HepG2 (cell line): ENCODE data around the gene RBBP5. TPM values are rescaled to one million over a fixed set of nuclear protein-coding genes. Genes with fewer than 3 reads are reported as not detected.

ENCODE experiments used
- CHD2 ChIP-seq: IDR thresholded peaks from 2 replicates; pipeline ENCODE4 v1.6.1; 2011; ENCODE audit warnings: low read depth, low read length, improper control_type of control experiment
- ETV6 ChIP-seq: sonication (generic); formaldehyde crosslinking; conservative IDR thresholded peaks from 2 replicates; pipeline ENCODE4 v1.4.0; 2020; ENCODE audit warnings: missing genetic modification reagents
- FOSL2 ChIP-seq: sonication (generic); formaldehyde crosslinking; IDR thresholded peaks from 2 replicates; pipeline ENCODE4 v1.4.0; 2020; ENCODE audit warnings: missing genetic modification reagents
- GPN1 ChIP-seq: sonication (generic); formaldehyde crosslinking; IDR thresholded peaks from 2 replicates; pipeline ENCODE4 v1.5.1; 2020; ENCODE audit warnings: missing genetic modification reagents, borderline replicate concordance
- MTA1 ChIP-seq: sonication (generic); formaldehyde crosslinking; IDR thresholded peaks from 2 replicates; pipeline ENCODE4 v1.4.0; 2020; ENCODE audit warnings: missing genetic modification reagents, mild to moderate bottlenecking, borderline replicate concordance
- SATB2 ChIP-seq: sonication (generic); formaldehyde crosslinking; IDR thresholded peaks from 2 replicates; pipeline ENCODE4 v1.5.0; 2020; ENCODE audit warnings: missing genetic modification reagents
- SPEN ChIP-seq: sonication (generic); formaldehyde crosslinking; IDR thresholded peaks from 2 replicates; pipeline ENCODE4 v1.5.1; 2020; ENCODE audit warnings: low read depth, mild to moderate bottlenecking, missing genetic modification reagents
- TBP ChIP-seq: sonication (generic); formaldehyde crosslinking; IDR thresholded peaks from 2 replicates; pipeline ENCODE4 v1.5.0; 2020; ENCODE audit warnings: missing genetic modification reagents
- TOPORS ChIP-seq: sonication (generic); formaldehyde crosslinking; IDR thresholded peaks from 2 replicates; pipeline ENCODE4 v1.8.0; 2023; ENCODE audit warnings: mild to moderate bottlenecking, missing genetic modification reagents
- ZKSCAN8 ChIP-seq: IDR thresholded peaks from 2 replicates; pipeline ENCODE4 v1.6.1; 2016; ENCODE audit warnings: borderline replicate concordance, missing genetic modification reagents, missing compliant biosample characterization
- ZNF3 ChIP-seq: IDR thresholded peaks from 2 replicates; pipeline ENCODE4 v1.7.0; 2017; ENCODE audit warnings: inconsistent platforms
- ZNF30 ChIP-seq: sonication (generic); formaldehyde crosslinking; IDR thresholded peaks from 2 replicates; pipeline ENCODE4 v1.5.0; 2020; ENCODE audit warnings: mild to moderate bottlenecking, missing genetic modification reagents
- ZNF589 ChIP-seq: sonication (generic); formaldehyde crosslinking; conservative IDR thresholded peaks from 2 replicates; pipeline ENCODE4 v1.8.0; 2022; ENCODE audit warnings: mild to moderate bottlenecking, moderate library complexity, missing genetic modification reagents
- ZNF615 ChIP-seq: sonication (generic); formaldehyde crosslinking; IDR thresholded peaks from 2 replicates; pipeline ENCODE4 v1.5.0; 2020; ENCODE audit warnings: mild to moderate bottlenecking, missing genetic modification reagents, borderline replicate concordance
- ZNF878 ChIP-seq: sonication (generic); formaldehyde crosslinking; IDR thresholded peaks from 2 replicates; pipeline ENCODE4 v1.8.1; 2023; ENCODE audit warnings: mild to moderate bottlenecking, missing genetic modification reagents, moderate library complexity
- polyA plus RNA-seq, 8 experiments: library from polyadenylated mRNA; depleted of rRNA in 3 of 8; stranded (reverse) in 7 of 8; unstranded in 1 of 8; fragments of >200 nt; fragmentation: Illumina TruSeq in 4 of 8; extraction: Trizol in 4 of 8; gene quantifications; 2 replicates each; pipeline versions ENCODE4 v1.2.1 to v1.2.3, GENCODE V29; 2011 to 2016; ENCODE audit warnings: low read depth in 4 of 8, missing spikeins in 1 of 8, mixed read lengths in 1 of 8; ENCODE audit not compliant: insufficient read depth in 1 of 8
- total RNA-seq, 5 experiments: library from RNA; depleted of rRNA; stranded (reverse); fragments of >200 nt; fragmentation: Illumina TruSeq; extraction: Trizol; gene quantifications; 2 replicates each; pipeline ENCODE4 v1.2.3, GENCODE V29; 2016; ENCODE audit warnings: low read depth in 1 of 5
- TF ChIP-seq, protein P1 (sequence below): conservative IDR thresholded peaks from 2 replicates; pipeline ENCODE4 v1.6.1; 2018; ENCODE audit warnings: missing genetic modification reagents
- TF ChIP-seq, protein P2 (sequence below): sonication (generic); formaldehyde crosslinking; IDR thresholded peaks from 2 replicates; pipeline ENCODE4 v1.8.0; 2022; ENCODE audit warnings: missing genetic modification reagents, low read depth, mild to moderate bottlenecking, borderline replicate concordance
- TF ChIP-seq, protein P3 (sequence below): sonication (generic); formaldehyde crosslinking; IDR thresholded peaks from 2 replicates; pipeline ENCODE4 v1.4.0; 2020; ENCODE audit warnings: missing genetic modification reagents, borderline replicate concordance
- TF ChIP-seq, protein P4 (sequence below): sonication (generic); formaldehyde crosslinking; IDR thresholded peaks from 2 replicates; pipeline ENCODE4 v1.4.0; 2020; ENCODE audit warnings: missing genetic modification reagents, borderline replicate concordance
- TF ChIP-seq, protein P5 (sequence below): sonication (generic); formaldehyde crosslinking; IDR thresholded peaks from 2 replicates; pipeline ENCODE4 v1.4.0; 2020; ENCODE audit warnings: missing genetic modification reagents, borderline replicate concordance

Gene RBBP5
- total and polyA plus RNA-seq, 2 of the 13 experiments (the other 11 are each of a cell fraction or from before 2014, with no cell fraction given): 6.6 to 17.1 TPM

DNA sequence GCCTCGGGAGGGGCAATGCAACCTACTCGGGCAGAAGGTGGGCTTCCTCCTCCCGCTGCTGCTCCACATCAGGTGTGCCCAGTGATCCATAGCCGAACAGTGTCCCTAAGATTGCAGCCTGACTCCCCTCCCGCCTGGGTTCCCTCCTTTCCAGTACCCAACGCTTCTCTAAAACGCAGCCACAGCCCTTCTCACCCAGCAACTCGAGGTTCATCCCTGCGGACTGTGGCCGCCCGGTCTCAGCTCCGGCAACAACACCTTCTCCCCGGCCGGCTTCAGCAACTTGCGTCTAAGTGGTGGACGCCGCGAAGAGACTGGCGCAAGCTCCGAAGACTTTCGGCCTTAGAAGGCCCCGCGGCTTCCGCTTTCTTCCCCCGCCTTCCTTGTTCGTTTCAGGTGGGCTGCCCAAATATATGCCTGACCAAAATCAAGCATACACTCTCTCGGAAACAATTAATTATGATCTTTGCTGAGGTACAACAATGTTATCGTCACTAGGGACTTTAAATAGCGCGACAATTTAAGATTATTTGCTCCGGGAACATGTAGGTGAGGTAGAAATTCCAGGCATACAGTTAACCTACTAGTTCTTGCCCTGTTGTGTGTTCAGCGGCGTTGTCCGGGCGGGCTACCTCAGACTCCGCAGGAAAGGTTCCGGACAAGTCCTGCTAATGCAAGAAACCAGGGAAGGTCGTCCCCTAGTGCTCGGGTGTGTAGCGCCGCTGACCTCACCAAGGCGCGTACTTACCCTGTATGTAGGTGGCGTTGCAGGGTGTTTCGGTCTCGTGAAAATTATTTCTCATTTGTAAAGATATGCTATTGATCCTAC lies at the start of gene RBBP5 (continued):
- TF ChIP-seq ZNF615 (CRISPR knock-in tag) (no peak), ETV6 (CRISPR knock-in tag) (peak; percentile 78; the same call in 1 of the 2 replicates), ZNF589 (CRISPR knock-in tag) (no peak), SATB2 (CRISPR knock-in tag) (no peak), MTA1 (CRISPR knock-in tag) (no peak), ZNF878 (CRISPR knock-in tag) (no peak), TOPORS (0 out of 2 replicates have a peak, but pooled peaks have one; percentile 50), TBP (CRISPR knock-in tag) (no peak), ZNF3 (CRISPR knock-in tag) (no peak), ZKSCAN8 (CRISPR knock-in tag) (peak; percentile 88; the same call in 1 of the 2 replicates), CHD2 (no peak), ZNF30 (no peak), SPEN (peak; percentile 97), FOSL2 (CRISPR knock-in tag) (peak; percentile 75), GPN1 (no peak)
- TF ChIP-seq, protein P1, sequence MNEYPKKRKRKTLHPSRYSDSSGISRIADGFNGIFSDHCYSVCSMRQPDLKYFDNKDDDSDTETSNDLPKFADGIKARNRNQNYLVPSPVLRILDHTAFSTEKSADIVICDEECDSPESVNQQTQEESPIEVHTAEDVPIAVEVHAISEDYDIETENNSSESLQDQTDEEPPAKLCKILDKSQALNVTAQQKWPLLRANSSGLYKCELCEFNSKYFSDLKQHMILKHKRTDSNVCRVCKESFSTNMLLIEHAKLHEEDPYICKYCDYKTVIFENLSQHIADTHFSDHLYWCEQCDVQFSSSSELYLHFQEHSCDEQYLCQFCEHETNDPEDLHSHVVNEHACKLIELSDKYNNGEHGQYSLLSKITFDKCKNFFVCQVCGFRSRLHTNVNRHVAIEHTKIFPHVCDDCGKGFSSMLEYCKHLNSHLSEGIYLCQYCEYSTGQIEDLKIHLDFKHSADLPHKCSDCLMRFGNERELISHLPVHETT: peak; percentile 87
- TF ChIP-seq, protein P2, sequence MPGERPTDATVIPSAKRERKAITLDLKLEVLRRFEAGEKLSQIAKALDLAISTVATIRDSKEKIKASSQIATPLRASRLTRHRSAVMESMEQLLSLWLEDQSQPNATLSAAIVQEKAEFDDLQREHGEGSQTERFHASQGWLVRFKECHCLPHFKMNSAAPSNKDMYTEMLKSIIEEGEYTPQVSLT (CRISPR knock-in tag): no peak
- TF ChIP-seq, protein P3, sequence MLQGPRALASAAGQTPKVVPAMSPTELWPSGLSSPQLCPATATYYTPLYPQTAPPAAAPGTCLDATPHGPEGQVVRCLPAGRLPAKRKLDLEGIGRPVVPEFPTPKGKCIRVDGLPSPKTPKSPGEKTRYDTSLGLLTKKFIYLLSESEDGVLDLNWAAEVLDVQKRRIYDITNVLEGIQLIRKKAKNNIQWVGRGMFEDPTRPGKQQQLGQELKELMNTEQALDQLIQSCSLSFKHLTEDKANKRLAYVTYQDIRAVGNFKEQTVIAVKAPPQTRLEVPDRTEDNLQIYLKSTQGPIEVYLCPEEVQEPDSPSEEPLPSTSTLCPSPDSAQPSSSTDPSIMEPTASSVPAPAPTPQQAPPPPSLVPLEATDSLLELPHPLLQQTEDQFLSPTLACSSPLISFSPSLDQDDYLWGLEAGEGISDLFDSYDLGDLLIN (CRISPR knock-in tag): no peak
- TF ChIP-seq, protein P4, sequence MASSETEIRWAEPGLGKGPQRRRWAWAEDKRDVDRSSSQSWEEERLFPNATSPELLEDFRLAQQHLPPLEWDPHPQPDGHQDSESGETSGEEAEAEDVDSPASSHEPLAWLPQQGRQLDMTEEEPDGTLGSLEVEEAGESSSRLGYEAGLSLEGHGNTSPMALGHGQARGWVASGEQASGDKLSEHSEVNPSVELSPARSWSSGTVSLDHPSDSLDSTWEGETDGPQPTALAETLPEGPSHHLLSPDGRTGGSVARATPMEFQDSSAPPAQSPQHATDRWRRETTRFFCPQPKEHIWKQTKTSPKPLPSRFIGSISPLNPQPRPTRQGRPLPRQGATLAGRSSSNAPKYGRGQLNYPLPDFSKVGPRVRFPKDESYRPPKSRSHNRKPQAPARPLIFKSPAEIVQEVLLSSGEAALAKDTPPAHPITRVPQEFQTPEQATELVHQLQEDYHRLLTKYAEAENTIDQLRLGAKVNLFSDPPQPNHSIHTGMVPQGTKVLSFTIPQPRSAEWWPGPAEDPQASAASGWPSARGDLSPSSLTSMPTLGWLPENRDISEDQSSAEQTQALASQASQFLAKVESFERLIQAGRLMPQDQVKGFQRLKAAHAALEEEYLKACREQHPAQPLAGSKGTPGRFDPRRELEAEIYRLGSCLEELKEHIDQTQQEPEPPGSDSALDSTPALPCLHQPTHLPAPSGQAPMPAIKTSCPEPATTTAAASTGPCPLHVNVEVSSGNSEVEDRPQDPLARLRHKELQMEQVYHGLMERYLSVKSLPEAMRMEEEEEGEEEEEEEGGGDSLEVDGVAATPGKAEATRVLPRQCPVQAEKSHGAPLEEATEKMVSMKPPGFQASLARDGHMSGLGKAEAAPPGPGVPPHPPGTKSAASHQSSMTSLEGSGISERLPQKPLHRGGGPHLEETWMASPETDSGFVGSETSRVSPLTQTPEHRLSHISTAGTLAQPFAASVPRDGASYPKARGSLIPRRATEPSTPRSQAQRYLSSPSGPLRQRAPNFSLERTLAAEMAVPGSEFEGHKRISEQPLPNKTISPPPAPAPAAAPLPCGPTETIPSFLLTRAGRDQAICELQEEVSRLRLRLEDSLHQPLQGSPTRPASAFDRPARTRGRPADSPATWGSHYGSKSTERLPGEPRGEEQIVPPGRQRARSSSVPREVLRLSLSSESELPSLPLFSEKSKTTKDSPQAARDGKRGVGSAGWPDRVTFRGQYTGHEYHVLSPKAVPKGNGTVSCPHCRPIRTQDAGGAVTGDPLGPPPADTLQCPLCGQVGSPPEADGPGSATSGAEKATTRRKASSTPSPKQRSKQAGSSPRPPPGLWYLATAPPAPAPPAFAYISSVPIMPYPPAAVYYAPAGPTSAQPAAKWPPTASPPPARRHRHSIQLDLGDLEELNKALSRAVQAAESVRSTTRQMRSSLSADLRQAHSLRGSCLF (CRISPR knock-in tag): no peak
- TF ChIP-seq, protein P5, sequence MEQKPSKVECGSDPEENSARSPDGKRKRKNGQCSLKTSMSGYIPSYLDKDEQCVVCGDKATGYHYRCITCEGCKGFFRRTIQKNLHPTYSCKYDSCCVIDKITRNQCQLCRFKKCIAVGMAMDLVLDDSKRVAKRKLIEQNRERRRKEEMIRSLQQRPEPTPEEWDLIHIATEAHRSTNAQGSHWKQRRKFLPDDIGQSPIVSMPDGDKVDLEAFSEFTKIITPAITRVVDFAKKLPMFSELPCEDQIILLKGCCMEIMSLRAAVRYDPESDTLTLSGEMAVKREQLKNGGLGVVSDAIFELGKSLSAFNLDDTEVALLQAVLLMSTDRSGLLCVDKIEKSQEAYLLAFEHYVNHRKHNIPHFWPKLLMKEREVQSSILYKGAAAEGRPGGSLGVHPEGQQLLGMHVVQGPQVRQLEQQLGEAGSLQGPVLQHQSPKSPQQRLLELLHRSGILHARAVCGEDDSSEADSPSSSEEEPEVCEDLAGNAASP (CRISPR knock-in tag): peak; percentile 85
